ENCODE measurements around the gene KRTAP12-3.

Gene KRTAP12-3

DNA sequence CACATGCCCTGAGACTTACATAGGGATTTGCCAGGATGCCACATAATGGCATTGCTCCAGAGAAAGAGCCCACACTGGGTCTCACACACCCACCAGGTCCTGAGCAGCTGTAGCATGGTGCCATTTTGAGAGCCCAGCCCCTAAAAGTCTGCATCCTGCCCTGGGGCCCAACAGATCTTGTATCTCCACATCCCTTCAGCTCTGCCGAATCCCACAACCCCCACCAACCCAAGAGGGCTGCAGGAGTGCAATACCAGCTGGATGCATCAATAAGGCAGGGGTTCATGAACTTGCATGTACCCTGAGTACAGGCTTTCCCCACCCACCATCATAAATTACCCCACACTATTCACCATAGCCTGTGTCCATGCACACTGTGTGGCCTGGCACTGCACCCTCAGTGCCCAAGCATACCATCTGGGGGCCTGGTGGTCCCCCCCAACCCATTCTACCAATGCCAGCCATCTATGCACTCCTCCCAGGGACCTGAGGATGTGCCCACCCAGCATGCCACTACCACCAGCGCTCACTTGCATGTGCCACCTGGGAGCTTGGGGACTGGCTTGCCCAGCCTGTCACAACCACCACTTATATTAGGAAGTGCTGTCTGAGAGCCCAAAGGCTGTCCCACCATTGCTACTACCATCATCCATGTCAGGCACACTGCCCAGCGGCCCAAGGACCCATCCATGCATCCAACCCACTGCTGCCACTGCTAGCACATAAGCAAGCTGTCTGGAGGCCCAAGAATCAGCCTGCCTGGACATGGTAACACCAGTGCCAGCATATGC, 13.1 kb downstream of the KRTAP12-3 start:
- DNase-seq (ENCODE audit: insufficient read length, low spot score), result no peak
- no peak for FAIRE-seq
- TF ChIP-seq, protein P1, sequence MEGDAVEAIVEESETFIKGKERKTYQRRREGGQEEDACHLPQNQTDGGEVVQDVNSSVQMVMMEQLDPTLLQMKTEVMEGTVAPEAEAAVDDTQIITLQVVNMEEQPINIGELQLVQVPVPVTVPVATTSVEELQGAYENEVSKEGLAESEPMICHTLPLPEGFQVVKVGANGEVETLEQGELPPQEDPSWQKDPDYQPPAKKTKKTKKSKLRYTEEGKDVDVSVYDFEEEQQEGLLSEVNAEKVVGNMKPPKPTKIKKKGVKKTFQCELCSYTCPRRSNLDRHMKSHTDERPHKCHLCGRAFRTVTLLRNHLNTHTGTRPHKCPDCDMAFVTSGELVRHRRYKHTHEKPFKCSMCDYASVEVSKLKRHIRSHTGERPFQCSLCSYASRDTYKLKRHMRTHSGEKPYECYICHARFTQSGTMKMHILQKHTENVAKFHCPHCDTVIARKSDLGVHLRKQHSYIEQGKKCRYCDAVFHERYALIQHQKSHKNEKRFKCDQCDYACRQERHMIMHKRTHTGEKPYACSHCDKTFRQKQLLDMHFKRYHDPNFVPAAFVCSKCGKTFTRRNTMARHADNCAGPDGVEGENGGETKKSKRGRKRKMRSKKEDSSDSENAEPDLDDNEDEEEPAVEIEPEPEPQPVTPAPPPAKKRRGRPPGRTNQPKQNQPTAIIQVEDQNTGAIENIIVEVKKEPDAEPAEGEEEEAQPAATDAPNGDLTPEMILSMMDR (IDR thresholded peaks at IDR 0.05; ENCODE audit: insufficient read depth, missing control alignments), result no peak

DNA sequence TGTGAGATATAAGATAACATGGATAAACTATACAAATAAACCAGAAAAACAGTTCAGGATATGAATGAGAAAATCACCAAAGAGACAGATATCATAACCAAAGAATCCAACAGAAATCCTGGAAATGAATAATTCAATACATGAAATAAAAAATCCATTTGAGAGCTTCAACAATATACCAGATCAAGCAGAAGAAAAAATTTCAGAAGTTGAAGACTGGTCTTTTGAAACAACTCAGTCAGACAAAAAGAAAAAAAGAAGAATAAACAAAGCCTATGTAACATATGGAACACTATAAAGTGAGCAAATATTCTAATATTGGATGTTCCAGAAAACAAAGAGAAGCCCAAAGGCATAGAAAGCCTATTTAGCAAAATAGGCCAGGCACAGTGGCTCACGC, 14.2 kb downstream of the KRTAP12-3 start:
- DNase-seq (ENCODE audit: insufficient read length, low spot score) (no peak), FAIRE-seq (no peak)
- TF ChIP-seq, protein P1 (IDR thresholded peaks at IDR 0.05; ENCODE audit: insufficient read depth, missing control alignments), result no peak

GRCh38 chr21:44677881-44678280, 20.1 kb downstream of the KRTAP12-3 start:
- DNase-seq (ENCODE audit: insufficient read length, low spot score) (no peak), FAIRE-seq (no peak)
- TF ChIP-seq, protein P1 (IDR thresholded peaks at IDR 0.05; ENCODE audit: insufficient read depth, missing control alignments), result no peak

DNA sequence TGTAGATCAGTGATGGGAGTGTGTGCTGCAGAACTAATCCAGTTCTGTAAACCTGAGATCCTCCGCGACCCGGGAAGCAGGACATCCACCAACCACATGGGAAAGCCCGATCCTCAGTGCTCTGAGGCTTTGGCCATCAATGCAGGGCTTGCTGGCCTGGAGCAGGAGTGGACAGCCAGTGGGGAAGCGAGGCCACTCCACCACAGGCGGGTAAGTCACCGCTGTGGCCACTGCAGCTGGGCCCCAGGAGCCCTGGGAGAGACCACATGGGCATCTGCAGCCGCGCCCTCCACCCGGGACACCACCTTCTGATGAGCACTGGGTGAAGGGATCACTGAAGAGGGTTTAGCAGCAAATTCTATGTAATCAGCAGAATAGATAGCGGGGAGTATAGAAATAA, 23.4 kb downstream of the KRTAP12-3 start:
- TF ChIP-seq, protein P1 (IDR thresholded peaks at IDR 0.05; ENCODE audit: insufficient read depth, missing control alignments), result no peak
- FAIRE-seq, result no peak
- no peak for DNase-seq (ENCODE audit: insufficient read length, low spot score)

DNA sequence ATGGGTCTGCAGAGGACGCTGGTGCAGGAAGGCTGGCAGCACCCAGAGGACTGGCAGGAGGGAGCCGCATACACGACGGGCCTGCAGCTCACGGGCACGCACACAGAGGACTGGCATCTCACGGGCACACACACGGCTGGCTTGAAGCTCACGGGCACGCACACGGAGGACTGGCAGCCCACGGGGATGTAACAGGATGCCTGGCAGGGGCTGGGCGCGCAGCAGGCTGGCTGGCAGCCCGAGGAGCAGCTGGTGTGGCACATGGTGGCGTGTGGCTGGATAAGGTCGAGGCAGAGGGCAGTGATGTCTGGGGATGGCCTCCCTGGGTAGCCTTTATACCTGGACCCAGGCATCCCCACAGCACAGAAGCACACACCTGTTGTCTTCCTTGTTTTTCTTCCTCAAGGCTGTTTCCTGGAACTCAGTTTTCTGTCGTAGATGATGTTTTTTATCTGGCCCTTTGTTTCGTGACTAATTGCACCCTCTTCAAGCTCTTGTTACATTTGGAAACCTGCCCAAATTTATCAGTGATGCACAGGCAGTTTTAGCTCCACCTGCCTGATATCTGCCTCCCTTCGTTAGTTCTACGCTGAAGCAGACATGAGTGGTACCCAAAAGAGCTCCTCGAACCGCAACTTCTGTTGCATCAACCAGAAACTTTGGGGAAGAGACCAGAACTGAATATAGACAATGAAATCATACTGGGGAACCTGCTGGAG, 24.3 kb downstream of the KRTAP12-3 start, which contains the start of gene KRTAP12-1:
KRTAP12-1 (minus strand) TSS at position 303 of the 719 bp plus-strand sequence; CDS start at position 263, 40 bp downstream.
- FAIRE-seq (no peak), DNase-seq (ENCODE audit: insufficient read length, low spot score) (no peak)
- TF ChIP-seq, protein P1 (IDR thresholded peaks at IDR 0.05; ENCODE audit: insufficient read depth, missing control alignments), result no peak

DNA sequence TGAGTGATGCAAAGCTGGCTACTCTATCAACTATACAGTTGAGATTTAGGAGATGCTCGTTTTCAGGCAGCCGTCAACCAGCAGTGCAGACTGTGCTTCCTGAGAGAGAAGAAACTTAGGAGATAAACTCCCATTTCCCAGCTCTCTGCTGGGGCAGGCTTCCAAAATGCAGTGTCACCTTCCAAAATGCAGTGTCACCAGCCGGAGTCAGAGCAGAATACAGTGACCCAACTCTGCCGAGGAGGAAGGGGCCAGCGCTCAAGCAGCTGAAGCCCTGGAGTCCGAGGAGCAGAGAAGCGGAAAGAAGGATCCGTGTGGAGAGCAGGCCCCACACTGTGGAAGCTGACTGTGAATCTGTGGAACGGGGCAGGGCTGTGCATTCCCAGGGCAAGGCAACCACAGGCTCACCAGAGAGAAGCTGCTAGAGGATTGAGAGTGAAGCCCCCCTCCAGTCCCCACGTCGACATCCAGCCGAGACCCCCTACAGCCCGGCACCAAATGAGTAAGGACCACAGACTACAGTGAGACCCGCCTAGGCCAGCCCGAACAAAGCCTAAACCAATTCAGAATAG, 24.9 kb downstream of the KRTAP12-3 start:
- FAIRE-seq (no peak), DNase-seq (ENCODE audit: insufficient read length, low spot score) (no peak)
- TF ChIP-seq, protein P1 (IDR thresholded peaks at IDR 0.05; ENCODE audit: insufficient read depth, missing control alignments), result no peak

Measured in D721Med (cell line).